ENCODE data around the gene PTPN7.
"Not testable (repeated sequence)": the region's sequence is repeated elsewhere in the genome, so short reads cannot be mapped to it uniquely, and the experiment has no call there.

Gene PTPN7

DNA sequence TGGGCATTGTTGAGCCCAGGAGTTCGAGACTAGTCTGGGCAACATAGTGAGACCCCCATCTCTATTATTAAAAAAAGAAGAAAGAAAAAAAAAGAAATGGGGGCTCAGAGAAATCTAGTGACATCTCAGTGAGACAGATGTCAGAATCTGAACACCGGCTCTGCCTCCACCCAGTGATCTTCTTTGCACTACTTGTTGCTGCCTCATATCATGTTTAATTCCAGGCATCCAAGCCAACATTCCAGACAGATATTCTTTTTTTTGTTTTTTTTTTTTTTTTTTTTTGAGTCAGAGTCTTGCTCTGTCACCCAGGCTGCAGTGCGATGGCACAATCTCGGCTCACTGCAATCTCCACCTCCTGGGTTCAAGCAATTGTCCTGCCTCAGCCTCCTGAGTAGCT lies 10.8 kb downstream of the PTPN7 start:
- DNase-seq: no peak

DNA sequence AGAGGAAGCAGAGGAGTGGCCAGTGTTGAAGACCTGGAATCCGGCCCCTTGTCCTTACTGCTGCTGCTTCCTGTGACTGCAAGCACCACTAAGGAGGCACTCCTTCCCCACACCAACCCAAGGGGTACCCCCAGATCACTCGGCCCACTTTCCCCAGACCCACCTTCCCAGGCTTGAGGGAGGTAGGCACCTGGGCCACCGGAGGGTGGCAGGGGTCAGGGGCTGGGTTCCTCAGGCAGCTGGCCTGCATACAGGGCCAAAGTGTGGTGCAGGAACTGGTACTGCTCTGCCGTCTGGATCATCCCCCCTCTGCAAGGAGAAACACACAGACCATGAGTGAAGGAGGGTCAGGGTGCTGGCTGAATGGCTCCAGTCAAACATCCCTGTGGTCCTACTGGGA lies 12.0 kb downstream of the PTPN7 start:
- DNase-seq: no peak

DNA sequence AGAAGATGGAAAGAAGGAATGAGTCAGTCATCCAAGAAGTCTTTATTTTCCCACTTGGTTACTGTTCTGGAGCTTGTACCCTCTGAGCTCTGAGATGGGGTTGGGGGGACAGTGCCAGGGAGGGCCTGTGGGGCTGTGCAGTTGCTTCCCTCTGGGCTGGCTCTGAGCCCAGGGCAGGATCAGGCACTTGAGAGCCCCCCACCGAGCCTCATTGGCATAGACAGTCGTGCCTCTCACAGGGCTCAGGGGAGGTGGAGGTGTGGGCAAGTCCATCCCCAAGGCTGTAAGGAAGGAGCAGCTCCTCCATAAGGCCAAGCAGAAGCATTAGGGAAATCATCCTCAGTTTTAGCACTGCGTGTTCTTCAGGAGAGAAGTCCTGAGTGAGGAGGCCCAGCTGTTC lies 13.4 kb downstream of the PTPN7 start:
- DNase-seq: no peak

DNA sequence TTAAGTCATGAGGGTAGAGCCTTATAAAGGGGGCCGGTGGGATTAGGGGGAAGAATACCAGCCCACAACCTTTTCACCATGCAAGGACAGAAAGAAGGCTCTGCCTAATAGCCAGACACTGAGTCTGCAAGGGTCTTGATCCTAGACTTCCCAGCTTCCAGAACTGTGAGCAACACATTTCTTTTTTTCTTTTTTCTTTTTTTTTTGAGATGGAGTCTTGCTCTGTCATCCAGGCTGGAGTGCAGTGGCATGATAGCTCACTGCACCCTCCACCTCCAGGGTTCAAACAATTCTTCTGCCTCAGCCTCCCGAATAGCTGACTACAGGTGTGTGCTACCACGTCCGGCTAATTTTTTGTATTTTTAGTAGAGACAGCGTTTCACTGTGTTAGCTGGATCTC lies 14.1 kb downstream of the PTPN7 start:
- DNase-seq: no peak

DNA sequence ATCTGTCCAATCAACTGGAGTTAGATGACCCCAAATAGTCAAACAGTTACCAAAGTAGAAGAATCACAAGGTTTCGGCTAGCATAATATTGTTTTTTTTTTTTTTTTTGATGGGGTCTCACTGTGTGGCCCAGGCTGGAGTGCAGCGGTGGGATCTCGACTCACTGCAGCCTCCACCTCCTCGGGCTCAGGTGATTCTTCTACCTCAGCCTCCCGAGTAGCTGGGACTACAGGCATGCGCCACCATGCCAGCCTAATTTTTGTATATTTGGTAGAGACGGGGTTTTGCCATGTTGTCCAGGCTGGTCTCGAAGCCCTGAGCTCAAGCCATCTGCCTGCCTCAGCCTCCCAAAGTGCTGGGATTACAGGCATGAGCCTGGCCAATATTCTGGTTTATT lies 14.7 kb downstream of the PTPN7 start:
- DNase-seq: not testable (repeated sequence)

DNA sequence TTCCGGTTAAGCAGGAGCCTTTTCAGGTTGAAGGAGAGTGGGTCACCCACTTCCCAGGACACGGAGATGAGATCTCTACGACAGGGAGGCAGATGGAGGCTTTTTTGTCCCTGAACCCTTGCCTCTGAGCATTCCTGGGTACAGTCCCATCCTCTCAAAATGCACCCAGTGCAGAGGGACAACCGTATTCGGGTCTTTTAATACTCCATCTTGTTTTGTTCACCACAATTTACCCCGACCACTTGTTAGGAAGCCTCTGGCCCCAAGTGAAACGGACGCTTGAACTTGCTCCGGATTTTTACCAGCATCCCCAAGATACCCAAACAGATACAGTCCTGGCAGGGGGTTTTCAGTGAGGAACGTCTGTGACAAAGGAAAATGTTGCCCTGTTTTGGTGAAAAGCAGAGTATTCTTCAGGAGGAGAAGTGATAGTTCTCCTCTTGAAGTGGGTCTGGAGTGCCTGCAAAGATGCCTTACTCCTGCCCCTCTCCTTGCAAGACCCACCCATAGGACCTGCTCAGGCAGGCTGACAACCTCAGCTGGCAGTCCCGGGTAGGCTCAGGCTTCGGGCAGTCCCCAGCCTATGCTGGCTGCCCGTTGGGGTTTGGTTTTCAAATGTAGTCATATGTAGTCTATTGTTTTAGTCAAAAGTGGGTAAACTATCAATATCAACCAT lies 15.2 kb downstream of the PTPN7 start:
- peak; percentile 72 for DNase-seq

DNA sequence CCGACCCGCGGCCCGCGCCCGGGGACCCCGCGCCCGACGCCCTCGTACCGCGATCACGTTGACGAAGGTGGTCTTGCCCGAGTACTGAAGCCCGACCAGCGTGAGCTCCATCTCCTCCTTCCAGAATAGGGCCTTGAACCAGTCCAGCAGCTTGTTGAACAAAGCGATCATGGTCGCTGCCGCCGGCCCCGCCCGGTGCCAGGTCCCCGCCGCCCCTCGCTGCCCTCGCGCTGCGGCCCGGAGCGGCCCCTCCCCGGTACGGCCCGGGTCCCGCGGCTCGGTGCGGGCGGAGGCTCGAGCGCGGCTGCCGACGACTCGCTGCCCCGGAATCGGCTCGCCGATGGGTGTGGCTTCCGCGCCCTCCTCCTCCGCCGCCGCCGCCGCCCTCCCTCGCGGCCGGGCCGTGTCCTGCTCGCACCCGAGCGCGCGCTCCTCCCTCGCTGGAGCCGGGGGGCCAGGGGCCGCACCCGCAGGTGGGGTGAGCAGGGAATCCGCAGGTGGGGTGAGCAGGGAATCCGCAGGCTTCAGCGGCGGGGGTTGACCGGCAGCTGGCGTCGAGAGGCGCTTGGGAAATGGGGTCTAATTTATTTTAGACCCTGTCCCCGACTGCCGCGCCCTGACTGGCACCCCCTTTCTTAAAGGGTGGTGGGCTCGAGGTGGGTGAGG lies 15.9 kb downstream of the PTPN7 start, which contains the start of gene ARL8A:
ARL8A (minus strand) TSS at position 336 of the 666 bp plus-strand sequence; CDS start at position 171, 165 bp downstream.
- DNase-seq: peak; percentile 86

DNA sequence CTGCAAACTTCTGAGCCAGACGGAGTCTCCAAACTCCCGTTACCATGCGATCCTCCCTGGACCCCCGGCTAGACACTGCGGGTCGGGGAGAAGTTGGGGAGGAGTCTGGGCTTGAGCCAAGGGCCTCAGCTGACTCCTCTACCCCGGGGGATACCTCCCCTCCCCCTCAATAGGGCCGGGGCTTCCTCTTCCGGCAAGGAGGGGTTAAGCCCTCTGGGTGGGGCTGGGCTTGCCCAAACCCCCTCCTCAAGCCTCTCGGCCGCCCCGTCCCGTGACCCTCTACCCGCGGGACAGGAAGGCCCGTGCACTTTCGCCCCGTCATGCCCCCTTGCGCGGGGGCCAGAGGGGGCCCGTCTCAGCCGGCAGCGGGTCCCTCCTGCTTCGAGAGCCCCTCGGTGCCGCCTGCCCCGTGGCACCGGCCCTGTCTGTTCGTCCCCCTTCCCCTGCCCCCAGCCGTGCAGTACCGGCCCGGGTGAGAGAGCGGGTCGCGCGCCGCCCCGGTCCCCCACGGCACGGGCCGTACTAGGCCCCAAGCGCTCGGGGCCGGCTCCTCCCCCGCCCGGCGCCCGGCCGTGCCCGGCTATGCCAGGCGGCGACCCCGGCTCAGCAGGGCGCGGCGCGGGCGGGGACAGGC lies 16.5 kb downstream of the PTPN7 start:
- peak; percentile 72 for DNase-seq

DNA sequence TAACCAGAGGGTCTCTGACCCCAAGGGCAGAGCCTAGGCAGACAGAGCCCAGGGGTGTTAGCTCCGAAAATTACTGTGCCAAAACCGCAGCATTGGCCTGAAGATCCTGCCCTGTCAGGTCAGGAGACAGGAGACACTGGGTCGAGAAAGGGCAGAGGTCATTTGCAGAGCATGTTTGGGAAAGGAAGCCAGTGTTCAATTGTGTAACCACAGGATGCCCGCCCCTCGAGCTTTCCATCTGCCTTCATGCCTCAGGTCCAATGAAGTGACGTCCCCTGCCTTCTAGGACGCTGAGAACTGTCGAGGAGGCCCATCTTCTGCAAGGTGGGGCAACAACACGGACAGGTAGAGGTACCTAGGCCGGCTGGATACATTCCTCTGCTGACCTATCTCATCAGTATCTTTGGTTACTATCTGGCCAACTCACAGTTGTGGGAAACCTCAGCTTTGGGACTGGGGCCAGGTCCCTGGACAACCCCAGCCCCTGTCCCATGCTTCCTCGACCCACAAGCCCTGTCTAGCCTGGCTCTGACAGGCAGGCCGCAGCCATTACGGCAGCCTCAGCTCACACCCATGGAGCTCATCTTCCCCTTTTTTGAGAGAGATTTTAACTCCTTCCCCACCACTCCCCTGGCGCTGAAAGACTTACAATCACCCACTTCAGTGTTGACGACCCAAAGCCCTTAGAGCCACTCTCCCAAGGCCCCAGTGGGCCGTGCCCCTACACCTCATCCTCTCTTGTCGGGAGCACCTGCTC lies 17.2 kb downstream of the PTPN7 start:
- no peak for DNase-seq

DNA sequence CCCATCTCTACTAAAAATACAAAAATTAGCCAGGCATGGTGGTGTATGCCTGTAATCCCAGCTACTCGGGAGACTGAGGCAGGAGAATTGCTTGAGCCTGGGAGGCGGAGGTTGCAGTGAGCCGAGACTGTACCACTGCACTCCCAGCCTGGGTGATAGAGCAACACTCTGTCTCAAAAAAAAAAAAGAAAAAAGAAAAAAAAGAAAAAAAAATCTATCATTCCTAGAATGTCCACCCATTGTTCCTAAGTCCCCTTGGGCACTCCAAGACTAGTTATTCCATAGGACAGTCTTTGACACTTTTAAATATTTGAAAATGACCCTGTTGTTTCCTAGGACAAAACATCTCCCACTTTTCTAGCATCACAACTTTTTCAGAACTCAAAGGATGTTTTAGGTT lies 18.9 kb downstream of the PTPN7 start:
- not testable (repeated sequence) for DNase-seq

DNA sequence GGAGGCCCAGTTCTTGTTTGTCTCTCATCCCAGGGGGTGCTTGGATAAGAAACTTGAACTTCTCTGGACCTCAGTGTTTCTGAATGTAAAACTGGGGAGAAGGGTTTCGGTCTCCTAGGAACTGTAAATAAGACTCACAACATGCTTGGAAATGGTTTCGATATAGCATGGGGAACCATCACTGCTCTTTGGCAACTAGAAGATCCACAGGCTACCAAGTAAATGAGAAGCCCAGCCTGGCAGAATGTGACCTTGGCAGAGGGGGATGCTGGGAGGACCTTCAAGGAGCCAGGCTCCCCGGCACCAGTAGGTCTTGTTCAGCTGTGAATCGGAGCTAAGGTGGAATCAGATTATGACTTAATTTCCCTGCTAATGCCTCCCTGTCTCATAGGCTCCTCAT lies 19.6 kb downstream of the PTPN7 start:
- DNase-seq: no peak

DNA sequence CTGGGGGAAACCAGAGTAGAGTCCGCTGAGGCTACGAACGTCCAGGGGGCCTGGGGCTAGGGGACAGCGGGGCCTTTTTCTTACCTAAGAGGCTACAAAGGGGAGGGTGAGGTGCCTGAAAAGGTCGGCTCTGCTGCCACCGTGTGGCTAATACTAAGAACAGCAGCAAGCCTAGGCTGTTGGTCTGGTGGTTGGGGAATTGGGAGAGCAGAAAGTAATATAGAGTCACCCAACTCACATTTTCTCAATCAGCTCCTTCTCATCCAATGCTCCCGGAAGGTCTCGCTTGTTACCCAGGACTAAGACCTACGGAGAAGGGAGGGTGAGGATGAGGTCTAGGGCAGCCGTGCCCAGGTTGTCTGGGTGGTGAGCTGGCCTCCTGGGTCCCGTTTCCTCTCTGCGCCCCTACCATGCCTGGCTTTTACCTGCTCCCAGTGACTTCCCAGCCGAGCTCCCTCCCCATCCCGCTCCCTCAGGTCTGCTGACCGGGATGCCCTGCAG lies 25.1 kb downstream of the PTPN7 start:
- peak; percentile 78 for DNase-seq

DNA sequence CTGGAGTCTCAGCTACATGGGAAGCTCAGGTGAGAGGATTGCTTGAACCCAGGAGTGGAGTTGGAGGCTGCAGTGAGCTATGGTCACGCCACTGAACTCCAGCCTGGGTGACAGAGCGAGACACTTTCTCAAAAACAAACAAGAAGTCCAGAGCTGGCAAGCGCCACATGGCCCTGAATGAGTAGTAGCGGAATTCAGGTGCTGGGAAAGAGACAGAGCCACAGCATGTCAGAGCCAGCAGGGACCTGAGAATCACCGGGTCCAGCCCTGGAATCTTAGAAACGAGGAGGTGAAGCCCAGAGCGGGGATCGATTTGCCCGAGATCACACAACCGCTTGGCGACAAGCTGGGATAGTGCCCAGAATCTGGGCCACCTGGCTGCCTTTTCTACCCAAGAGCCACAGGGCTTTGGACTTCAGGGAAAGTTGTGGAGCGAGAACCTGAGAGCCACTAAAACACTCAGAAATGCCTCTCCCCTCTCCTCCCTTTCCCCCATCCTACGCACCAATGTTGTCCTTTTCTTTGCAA lies 25.7 kb downstream of the PTPN7 start:
- DNase-seq: no peak

DNA sequence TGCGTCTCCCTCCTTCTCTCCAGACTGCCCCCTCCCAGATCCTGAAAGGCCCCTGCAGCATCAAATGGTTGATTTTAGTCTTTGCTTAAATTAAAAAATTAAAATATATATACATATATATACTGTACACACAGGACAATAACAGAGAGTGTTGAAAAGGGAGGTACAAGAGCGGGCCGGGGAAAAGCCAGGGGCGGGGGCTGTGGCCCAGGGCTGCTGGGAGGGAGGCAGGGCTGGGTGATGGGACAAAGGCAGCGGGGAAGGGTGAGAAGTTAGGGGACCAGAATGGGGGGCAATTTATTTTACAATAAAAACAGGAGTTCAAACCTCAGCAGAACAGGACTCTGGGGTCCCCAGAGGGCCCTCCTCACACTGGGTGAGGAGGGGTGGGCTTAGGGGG lies 26.4 kb downstream of the PTPN7 start:
- no peak for DNase-seq

DNA sequence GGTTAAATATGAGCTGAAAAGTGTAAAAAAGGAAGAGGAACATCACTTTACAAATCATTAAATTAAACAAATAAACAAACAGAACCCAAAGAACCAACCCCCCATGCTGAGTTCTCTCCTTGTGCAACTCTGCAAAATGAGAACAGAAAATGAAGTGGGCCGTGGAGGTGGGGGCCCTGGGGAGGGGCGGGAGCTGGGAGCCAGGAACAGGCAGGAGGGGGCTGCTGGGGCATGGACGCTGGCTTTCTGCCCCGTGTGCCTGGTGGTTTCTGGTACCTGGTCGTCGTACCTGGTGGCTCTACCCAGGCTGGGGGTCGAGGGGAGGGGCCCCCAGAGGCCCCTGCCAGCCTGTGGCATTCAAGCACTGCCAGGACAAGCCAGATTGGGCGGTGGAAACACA lies 26.9 kb downstream of the PTPN7 start:
- no peak for DNase-seq

DNA sequence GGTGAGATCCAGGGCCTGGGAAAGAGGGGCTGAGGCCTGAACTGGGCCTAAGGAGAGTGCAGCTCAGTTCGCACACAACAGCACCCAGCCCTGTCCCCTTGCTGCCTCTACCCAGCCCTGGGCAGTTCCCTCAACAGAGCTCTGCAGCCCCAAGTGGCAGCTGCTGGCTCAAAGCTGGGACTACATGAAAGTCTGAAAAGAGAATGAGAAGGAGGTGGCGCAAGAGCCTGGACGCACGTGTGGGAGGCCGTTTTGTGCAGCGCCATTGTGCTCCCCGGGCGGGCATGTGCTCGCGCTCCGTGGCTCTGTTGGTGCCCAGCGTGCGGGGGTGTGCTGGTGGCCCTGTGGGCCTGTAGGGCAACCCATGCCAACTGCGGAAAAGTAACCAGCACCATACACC lies 27.4 kb downstream of the PTPN7 start:
- no peak for DNase-seq

DNA sequence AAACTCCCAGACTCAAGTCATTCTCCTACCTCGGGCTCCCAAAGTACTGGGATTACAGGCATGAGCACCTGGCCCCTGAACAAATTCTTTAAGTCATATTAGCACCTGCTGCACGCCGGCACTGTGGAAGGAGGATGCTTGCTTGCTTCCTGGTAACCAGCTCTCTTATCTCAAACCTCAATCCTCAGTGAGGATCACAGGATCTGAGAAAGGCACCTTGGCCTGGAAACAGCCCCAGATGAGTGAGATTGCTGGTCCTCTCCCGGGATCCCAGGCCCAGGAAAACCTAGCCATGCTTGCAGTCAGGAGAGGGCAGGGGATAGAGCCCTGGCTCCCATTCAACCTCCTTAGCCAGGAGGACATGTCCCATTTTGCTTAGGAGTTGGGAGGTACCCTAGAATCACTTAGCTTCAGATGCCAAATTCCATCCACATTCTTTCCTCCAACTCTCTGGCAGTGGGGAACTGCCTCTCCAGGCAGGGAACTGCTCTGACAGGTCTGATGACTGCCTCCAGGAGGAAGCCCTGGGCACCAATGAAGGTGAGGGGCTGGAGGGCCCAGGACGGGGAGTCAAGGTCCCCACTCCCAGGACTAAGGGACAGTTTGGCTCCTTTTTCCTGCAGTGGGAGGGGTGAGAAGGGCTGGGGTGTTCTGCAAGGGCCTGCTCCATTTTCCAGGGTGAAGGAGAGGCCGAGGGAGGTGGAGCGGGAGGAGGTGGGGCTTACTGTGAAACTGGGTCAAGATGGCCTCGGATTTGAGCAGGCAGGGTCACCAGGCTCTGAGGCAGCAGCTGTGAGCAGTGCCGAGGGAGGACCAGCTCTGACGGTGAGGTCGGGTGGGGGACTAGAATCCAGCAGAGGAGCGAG lies 28.2 kb downstream of the PTPN7 start:
- DNase-seq: no peak

DNA sequence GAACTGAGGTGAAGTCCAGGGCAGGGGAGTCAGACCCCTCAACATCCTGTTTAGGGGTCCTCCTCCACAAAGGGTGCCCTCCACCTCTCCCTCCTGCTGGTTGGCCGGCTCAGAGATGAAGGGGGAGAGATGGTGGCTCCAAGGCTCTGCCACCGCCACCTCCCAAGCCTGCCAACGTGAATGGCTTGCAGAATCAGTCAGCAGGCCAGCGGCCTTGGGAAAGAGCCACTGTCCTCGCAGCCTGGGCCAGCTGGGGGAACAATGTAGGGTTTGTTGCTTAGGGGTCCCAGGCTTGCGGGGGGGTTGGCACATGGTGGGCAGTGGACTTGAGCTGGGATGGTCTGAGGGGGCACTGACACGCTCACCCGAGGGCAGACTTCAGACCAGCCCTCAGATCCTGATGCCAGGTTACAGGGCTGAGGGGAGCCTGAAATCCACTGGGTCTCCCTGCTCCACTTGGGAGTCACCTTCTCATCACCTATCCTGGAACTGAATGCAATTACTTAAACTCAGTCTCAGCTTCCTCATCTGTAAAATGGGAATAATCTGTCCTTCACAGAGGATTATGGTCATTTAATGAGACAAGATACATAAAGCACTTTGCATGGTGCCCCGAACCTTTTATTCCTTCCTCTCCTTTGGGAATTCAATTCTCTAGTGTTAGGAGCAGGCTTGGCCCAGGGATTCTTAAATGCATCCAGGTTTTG lies 29.4 kb downstream of the PTPN7 start:
- no peak for DNase-seq

DNA sequence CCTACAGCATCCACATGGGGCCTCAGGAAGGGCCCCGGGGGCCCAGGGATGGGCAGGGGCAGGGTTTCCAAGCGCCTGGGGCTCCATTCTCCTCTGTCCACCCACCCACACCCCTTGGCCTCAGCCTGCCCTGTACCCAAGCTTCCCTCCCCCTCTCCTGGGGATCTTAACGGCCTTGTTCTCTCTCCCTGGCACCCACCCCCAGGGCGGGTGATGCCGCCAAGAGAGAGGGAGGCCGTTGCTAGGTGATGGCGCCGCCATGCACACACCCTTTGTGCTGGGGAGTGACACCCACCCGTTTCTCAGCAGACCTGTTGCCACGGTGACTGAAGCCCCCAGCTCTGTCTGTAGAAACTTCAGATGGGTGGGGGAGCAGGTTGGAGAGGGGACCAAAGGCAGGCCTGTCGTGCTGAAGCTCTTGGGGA lies 30.1 kb downstream of the PTPN7 start:
- DNase-seq: no peak

DNA sequence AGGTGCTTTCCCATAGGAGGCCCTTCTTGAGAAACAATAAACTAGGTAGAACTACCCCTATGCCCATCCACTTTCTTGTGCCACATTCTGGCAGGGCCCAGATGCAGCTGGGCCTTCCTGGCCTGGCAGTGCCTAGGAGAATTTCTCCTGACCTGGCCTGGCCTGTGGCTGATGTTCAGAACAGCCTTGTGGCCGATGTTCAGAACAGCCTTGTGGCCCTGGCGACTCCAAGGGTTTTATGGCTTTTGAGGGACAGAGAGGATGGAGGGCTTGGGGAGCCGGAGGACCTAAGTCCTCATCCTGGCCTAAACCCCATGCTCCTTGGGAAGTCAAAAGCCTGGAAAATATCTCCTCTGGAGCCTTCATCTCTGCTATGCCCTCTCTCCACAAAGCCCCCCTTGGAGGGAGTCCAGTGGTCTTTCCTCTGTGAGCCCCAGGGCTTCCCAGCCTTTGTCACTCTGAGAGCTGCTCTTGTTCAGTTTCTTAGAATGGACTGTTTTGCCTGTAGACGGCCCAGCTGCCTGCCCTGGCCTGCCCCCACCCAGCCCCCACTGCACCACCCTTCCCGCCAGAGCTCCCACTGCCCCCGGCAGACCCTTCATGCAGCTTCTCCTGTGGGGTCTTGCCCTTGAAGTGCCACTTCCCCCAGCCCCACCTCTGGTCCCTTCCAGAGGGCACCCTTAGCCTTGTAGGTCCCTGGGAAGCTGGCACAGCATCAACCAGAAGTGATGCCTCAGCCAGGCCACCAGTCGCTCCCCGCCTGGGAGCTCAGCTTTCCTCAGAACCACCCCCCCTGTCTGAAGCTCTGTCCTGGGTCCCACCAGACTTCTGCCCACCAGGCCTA lies 30.7 kb downstream of the PTPN7 start:
- DNase-seq: no peak

Measured in activated CD8-positive, alpha-beta memory T cell treated with anti-CD3 and anti-CD28 coated beads for 24 hours (primary cell).